A204.1 (cell line): ENCODE data around the gene PDZD2.
"Not testable (repeated sequence)": the region's sequence is repeated elsewhere in the genome, so short reads cannot be mapped to it uniquely, and the experiment has no call there.

ENCODE experiments used
- FAIRE-seq: peaks from 2 replicates; lab custom pipeline; 2012; peaks lifted over from hg19 to GRCh38; lab: Jason Lieb, UNC

The PDZD2 gene

GRCh38 chr5:31983851-31984250 lies 344.9 kb downstream of the PDZD2 start:
- no peak for FAIRE-seq

GRCh38 chr5:31984691-31985090 lies 345.8 kb downstream of the PDZD2 start:
- FAIRE-seq, result no peak

- no peak for FAIRE-seq
These were observed 347.2 kb downstream of the PDZD2 start for GRCh38 chr5:31986101-31986500.

- FAIRE-seq, result no peak
These were observed 349.2 kb downstream of the PDZD2 start for GRCh38 chr5:31987985-31988710.

- FAIRE-seq, result no peak
These were observed 351.2 kb downstream of the PDZD2 start for GRCh38 chr5:31990081-31990650.

- no peak for FAIRE-seq
These were observed 351.8 kb downstream of the PDZD2 start for GRCh38 chr5:31990701-31991110.

GRCh38 chr5:31992377-31992776 lies 353.4 kb downstream of the PDZD2 start:
- FAIRE-seq, result no peak

GRCh38 chr5:31993165-31993961 lies 354.4 kb downstream of the PDZD2 start:
- no peak for FAIRE-seq

- FAIRE-seq, result no peak
These were observed 356.1 kb downstream of the PDZD2 start for GRCh38 chr5:31995006-31995405.

GRCh38 chr5:31995714-31996113 lies 356.8 kb downstream of the PDZD2 start:
- no peak for FAIRE-seq

GRCh38 chr5:31996909-31997308 lies 358.0 kb downstream of the PDZD2 start:
- FAIRE-seq, result no peak

- no peak for FAIRE-seq
These were observed 360.5 kb downstream of the PDZD2 start for GRCh38 chr5:31999470-31999869.

- no peak for FAIRE-seq
These were observed 361.8 kb downstream of the PDZD2 start for GRCh38 chr5:32000731-32001130.

GRCh38 chr5:32001284-32001683 lies 362.4 kb downstream of the PDZD2 start:
- no peak for FAIRE-seq

- no peak for FAIRE-seq
These were observed 362.8 kb downstream of the PDZD2 start for GRCh38 chr5:32001707-32002106.

GRCh38 chr5:32002755-32003154 lies 363.8 kb downstream of the PDZD2 start:
- FAIRE-seq, result no peak

- FAIRE-seq, result no peak
These were observed 365.1 kb downstream of the PDZD2 start for GRCh38 chr5:32003981-32004380.

GRCh38 chr5:32004404-32004803 lies 365.5 kb downstream of the PDZD2 start:
- no peak for FAIRE-seq

GRCh38 chr5:32008746-32009145 lies 369.8 kb downstream of the PDZD2 start:
- no peak for FAIRE-seq

GRCh38 chr5:32013658-32014057 lies 374.7 kb downstream of the PDZD2 start:
- no peak for FAIRE-seq

GRCh38 chr5:32014096-32014745 lies 375.3 kb downstream of the PDZD2 start:
- FAIRE-seq, result no peak

- not testable (repeated sequence) for FAIRE-seq
These were observed 376.3 kb downstream of the PDZD2 start for GRCh38 chr5:32015262-32015661.
